Measurements from ENCODE around the gene STAB2.

STAB2 gene, protein sequence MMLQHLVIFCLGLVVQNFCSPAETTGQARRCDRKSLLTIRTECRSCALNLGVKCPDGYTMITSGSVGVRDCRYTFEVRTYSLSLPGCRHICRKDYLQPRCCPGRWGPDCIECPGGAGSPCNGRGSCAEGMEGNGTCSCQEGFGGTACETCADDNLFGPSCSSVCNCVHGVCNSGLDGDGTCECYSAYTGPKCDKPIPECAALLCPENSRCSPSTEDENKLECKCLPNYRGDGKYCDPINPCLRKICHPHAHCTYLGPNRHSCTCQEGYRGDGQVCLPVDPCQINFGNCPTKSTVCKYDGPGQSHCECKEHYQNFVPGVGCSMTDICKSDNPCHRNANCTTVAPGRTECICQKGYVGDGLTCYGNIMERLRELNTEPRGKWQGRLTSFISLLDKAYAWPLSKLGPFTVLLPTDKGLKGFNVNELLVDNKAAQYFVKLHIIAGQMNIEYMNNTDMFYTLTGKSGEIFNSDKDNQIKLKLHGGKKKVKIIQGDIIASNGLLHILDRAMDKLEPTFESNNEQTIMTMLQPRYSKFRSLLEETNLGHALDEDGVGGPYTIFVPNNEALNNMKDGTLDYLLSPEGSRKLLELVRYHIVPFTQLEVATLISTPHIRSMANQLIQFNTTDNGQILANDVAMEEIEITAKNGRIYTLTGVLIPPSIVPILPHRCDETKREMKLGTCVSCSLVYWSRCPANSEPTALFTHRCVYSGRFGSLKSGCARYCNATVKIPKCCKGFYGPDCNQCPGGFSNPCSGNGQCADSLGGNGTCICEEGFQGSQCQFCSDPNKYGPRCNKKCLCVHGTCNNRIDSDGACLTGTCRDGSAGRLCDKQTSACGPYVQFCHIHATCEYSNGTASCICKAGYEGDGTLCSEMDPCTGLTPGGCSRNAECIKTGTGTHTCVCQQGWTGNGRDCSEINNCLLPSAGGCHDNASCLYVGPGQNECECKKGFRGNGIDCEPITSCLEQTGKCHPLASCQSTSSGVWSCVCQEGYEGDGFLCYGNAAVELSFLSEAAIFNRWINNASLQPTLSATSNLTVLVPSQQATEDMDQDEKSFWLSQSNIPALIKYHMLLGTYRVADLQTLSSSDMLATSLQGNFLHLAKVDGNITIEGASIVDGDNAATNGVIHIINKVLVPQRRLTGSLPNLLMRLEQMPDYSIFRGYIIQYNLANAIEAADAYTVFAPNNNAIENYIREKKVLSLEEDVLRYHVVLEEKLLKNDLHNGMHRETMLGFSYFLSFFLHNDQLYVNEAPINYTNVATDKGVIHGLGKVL (N-terminal part only)

DNA sequence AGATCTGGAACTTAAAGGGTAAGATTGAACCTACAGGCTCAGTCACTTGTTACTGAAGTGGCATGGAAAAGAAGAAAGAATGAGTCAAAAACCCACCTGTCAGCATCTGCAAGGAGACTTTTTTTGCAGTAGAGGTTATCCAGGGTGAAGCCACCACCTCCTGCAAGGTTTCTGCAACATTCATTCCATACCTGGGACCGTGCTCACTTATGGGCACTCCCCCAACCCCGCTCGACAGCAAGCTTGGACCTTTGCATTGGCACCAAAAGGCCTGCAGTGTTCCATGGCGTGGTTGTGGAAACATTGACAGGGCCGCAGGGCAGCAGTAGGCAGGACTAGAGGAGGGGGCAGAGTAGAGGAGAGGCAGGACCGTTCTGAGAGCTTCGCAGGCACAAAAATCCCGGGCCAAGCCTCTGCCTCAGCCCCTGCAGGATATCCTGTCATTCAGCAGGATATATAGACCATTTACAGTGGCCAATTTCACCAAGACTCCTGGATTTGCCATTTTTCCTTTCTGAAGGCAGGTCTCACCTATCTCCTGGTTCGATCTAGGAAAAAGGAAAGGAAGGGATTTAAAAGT is at the start of gene STAB2:
STAB2 (plus strand) TSS at position 483 of the 580 bp plus-strand sequence. CDS start 204 bp downstream, outside the sequence.
- no peak for DNase-seq (ENCODE audit: low spot score)

DNA sequence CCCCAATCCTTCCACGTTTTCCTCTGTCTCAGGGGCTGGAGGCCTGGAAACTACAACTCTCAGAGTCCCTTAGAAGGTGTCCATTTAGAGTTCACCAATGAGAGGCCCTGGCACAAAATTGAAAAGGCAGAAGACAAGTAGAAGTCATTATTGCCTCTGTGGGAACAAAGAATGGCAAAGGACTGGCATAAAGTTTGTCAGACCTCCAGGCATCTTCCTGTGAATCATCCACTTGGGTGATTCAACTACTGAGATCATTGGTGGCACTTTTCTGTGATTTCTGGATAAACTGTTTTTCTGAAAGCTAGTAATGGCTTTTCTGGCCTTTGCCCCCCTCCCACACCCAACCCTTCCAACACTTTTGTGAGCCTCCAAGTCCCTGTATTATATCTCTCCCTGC is 48.7 kb upstream of the STAB2 start:
- DNase-seq (ENCODE audit: low spot score) = no peak

DNA sequence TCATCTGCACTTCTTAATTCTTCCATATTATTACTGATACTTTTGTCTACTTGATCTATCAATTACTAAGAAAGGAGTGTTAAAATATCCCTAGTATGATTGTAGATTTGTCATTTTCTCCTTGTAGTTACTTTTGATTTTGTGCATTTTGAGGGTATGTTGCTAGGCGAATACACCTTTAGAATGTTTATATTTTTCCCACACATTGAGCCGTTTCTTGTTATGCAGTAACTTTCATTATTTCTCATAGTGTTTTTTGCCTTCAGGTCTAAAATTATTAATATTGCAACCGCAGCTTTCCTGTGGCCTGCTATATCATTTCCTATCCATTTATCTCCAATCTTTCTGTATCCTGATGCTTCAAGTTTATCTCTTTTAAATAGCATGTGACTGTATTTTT is 46.8 kb upstream of the STAB2 start:
- DNase-seq (ENCODE audit: low spot score) = no peak

DNA sequence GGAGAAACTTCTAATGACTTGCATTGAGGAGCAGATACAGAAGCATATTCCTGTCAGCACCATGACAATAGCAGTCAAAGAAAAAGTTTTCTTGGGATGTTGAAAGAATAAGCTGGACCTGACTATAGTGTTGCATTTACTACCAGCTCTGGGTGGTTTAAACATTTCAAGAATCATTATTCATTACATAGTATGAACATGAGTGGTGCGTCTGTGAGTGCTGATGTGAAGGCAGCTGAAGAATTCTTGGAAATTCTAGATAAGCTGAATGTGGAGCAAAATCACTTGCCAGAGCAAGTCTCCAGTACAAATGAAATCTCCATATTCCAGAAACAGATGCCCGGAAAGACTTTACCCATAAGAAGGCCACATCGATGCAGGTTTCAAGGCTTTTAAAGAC is 45.0 kb upstream of the STAB2 start:
- no peak for DNase-seq (ENCODE audit: low spot score)

DNA sequence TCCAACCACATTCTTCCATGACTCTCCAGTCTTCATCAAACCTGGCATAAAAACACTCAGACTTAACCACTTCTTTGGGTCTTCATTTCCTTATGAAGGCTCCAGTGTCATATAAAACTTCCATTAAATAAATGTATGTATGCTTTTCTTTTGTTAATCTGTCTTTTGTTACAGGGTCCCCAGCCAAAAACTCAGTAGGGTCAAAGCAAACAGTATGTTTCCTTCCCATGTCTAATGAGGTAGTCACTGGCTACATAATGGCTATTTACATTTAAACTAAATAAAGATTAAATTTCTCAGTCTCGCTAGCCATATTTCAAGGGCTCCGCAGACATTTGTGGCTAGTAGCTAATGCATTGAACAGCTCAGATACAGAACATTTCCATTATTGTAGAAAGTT is 40.1 kb upstream of the STAB2 start:
- no peak for DNase-seq (ENCODE audit: low spot score)

DNA sequence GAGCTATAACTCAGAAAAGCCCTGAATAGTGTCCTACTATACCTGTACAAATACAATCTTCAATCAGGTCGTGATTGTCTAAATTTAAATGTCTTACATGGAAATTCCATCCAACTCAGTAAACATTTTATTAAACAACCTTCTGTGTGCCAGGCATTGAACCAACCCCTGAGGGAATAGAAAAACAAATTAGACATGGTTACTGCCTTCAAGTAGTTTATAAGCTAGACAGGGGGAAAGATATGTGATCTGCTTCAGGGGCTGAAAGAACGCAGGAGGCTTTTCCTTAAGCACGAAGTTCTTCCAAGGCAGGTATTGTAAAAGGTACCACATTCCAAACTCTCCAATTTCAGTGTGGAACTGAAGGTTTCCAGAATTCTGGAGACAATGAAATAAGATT is 39.7 kb upstream of the STAB2 start:
- no peak for DNase-seq (ENCODE audit: low spot score)

DNA sequence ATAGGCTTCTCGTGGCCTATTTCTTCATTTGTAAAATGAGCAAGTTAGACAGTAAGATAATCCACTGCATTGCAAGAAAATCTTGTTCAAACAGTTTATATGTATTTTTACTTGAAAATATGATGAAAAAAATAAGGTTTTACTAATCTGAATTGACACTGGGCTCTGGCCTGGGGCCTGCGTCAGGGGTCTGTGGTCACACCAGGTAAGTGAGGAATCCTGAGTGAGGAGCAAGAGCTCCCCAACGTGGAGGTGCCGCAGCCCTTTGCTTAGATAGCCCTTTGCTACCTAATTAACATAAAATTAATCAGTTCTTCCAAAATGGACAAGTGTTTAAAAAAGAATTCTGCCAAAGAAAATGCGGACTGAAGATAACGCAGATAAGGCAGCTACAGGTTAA is 39.1 kb upstream of the STAB2 start:
- no peak for DNase-seq (ENCODE audit: low spot score)

DNA sequence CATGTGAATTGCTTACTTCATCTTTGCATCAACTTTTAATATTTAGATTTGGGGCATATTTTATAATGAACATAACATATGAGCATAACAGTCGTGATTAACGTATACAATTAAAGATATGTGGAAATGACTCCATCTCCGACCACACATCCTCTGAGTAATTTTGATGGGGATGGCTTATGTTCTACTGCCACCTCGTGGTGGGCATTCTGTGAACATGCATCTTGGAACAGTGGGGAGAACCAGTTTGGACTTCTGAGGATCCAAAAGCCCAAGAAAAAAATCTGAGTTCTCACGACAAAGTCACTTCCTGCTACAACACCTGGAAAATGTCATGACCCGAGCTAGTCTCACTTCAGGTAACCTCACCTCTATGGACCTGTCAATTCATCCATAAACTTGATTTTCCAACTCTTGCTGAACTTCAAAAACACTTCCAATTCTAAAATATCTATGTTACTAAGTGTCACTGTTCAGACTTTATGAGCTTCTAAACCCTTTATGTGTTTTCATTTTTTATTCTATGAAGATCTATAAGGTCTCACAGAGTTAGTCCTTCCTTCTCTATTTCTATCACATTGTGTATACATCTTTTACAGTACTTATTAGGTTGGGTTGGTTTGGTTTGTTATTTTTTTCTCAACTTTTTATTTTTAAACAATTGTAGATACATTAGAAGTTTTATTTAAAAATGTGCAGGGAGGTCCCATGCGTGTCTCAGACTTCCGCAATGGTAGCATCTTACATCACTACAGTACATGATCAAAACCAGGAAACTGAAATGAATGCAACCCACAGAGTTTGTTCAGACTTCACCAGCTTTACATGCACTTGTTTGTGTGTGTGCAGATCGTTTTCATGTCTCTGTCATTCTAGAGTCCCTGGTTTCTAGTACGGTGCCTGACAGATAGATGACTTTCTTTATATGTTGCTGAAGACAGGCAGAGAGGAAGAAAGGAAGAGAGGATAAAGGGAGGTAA is 38.2 kb upstream of the STAB2 start:
- peak; percentile 61 for DNase-seq (ENCODE audit: low spot score)

DNA sequence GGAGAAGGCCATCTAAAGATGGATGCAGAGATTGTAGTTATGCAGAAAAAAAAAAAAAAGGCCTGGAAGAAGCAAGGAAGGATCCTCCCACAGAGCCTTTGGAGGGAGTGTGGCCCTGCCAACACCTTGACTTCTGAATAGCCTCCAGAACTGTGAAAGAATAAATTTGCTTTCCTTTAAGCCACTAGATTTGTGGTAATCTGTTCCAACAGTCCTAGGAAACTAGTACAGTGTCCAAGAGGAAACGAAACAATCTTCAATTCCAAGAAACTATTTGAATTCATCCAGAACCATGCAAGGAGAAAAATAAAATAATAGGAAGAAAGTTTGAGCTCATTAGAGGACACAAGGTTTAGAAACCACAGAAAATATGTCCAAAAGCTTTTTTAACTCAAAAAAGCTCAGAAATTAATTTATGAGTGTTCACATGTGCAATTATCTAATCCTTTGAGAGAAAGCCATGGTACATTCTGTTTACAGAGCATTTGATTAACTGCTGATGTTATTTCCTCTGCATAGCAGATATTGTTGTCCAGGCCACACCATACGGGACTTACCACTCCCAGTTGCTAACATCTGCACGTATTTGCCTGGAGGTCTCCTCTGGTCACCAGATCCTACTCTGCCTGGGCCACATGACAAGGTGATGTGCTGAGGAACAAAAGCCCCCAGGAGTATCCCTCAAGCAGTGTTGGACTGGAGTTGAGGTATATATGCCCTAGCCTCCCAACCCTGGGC is 30.0 kb upstream of the STAB2 start:
- no peak for DNase-seq (ENCODE audit: low spot score)

DNA sequence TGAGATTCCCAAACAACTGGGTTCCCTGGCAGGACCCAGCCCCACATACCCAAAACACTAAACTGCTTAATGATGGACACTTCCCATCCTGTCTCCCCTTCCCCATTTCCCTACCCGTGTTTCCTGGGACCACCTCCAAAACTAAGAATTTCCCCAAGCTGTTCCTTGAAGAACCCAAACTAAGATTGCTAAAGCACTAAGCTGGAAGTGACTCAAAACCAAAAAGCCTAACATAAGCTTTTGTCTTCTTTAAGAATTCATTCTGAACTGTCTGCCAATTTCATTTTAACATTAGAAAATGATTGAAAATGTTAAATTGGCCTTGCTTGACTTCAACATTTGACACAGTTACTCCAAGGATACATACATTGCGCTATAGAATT is 29.5 kb upstream of the STAB2 start:
- no peak for DNase-seq (ENCODE audit: low spot score)

DNA sequence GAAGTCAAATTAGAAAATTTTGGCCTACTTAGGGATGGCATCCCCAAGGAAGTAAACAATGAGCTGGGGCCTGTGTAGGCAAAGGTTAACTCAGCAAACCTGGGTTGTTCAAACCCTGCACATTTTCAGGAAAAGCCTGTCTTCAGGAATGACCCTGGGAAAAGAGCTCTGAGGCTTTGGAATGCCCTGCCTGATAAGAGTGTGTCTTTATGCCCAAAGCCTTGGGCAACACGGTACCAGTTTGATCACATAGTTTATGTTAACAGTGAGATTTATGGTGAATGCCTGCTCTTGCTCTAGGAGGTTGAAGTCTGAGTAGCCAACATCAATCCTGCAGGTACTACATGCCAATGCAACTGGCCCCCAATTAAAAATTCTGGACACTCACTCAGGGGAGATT is 28.2 kb upstream of the STAB2 start:
- no peak for DNase-seq (ENCODE audit: low spot score)

DNA sequence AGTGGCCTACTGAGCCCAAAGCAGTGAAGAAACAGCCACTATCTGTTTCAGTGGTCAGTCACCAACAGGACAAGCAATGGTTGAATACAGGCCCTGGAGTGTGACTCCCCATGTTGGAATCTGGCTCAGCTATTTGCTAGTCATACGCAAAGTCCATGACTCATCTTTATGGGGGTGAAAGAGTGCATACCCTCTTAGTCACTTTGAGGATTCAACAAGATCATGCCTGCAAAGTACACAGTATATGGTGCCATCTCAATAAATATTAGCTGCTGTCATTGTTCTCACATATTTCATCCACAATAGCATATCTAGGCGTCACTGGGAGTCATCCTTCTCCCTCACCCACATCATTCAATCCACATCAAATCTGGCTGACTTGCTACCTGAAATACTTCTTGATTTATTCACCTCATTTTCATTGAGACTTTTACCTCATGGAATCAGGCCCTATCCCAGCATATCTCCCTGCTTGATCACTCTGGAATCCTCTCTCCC is 26.4 kb upstream of the STAB2 start:
- DNase-seq (ENCODE audit: low spot score) = no peak

DNA sequence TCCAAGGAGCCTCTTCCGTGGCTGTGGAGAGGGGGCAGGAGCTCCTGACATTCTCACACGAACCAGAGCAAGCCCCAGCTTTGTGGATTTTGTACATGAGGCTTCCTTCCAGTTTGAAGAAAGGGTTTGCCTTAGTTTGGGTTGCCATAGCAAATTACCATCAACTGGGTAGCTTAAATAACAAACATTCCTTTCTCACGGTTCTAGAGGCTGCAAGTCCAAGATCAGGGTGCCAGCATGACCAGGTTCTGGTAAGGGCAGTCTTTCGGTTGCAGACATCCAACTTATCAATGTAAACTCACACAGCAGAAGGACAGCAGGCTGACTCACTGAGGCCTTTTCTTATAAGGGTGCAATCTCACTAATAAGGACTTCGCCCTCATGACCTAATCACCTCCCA is 25.9 kb upstream of the STAB2 start:
- no peak for DNase-seq (ENCODE audit: low spot score)

DNA sequence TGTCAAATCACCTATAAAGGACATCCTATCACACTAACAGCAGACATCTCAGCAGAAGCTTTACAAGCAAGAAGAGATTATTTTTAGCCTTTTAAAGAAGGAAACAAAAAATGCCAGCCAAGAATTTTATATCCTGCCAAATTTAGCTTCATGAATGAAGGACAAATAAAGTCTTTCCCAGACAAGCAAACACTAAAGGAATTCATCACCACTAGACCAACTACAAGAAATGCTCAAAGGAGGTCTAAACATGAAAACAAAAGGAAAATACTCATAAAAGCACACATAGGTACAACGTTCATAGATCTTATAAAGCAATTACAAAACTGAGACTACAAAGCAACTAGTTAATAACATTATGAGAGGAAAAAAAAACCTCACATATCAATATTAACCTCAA is 20.7 kb upstream of the STAB2 start:
- DNase-seq (ENCODE audit: low spot score) = no peak

DNA sequence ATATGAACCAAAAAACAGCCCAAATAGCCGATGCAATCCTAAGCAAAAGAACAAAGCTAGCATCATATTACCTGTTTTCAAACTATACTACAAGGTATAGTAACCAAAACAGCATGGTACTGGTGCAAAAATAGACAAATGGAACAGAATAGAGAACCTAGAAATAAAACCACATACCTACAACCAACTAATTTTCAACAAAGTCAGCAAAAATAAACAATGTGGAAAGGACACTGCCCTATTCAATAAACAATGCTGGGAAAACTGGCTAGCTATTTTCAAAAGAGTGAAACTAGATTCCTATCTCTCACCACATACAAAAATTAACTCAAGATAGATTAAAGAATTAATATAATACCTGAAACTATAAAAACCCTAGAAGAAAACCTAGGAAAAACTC is 17.8 kb upstream of the STAB2 start:
- DNase-seq (ENCODE audit: low spot score) = no peak

DNA sequence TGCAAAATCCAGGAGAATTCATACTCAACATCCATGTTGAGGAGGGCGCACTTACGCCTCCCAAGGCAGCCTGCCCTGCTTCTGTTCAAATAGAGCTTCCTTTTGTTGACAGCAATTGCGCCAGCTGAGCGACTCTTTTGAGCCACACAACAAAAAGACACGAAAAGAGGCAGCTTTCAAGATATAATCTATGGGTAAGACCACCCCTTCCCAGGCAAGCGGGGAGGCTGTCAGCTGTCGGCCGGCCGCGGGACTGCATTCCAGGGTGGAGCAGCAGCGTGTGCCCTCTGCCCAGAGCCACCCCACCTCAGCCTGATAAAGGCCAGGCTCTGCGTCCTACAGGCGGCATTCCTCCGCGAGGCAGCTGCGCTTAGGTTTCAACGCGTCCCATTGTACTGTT is 15.8 kb upstream of the STAB2 start:
- DNase-seq (ENCODE audit: low spot score) = no peak

DNA sequence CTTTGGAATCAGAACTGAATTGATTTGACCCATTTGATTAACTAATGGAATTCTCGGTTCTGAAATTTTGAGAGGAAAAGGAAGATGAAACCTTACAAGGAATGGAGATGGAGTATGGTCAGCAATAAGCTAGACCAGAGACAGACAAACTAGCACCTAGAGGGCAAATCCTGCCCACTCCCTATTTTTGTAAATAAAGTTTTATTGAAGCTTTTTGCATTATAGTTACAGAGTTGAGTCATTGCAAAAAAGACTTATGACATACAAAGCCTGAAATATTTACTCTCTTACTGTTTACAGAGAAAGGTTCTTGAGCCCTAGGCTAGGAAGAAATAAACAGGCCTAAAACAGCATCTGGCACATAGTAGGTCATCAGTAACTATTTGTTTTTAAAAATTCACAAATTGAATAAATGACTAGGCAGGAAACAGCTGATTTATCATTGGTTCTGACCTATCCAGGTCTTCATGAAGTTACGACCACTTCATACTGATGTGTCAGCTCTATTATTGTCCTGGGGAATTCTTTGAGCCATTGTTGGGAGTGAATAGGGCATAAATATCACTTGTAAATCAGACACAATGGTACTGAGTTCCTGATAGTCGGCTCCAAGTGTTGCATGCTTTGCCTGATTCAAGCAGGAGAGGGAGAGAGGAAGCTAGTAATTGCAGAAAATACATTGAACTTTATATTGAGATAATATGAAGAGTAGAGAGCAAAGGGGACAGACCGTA is 14.6 kb upstream of the STAB2 start:
- DNase-seq (ENCODE audit: low spot score) = no peak

DNA sequence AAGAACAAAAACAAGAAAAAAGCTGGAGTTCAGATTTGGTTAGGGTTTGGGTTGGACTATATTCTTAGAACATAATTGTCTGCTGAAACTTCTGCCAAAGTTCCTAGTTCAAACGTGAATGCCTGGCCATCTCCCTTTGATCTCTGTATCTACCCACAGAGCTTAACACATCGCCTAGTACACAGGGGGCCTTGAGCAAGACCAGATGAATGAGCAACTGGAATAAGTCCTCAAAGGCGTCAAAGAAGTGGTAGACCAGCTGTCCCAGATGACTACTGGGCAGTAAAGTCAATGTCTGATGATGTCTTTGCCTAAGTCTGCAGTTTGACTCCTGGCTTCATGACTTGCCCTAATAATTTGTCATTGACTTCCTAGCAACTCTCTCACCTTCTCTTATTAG is 13.9 kb upstream of the STAB2 start:
- no peak for DNase-seq (ENCODE audit: low spot score)

DNA sequence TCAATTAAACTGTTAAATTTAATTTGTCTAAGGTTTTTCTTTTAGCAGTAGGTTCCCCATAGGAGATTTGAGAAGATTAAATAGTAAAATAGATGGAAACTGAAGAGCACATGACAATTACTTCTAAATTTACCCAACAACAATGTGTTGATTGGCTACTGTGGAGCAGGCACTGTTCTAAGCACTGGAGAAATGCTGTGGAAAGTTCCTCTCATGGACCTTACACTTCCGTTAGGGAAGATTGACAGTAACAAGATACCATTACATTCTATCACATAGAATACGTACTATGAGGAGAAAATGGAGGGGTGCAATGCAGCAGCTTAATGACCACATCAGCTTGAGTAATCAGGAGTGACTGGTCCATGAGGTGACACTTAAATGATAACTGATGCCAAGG is 8.1 kb upstream of the STAB2 start:
- DNase-seq (ENCODE audit: low spot score) = no peak
